Measurements from ENCODE around the gene ABCC3. TPM values are rescaled to one million over a fixed set of nuclear protein-coding genes. Genes with fewer than 3 reads are reported as not detected.

Gene ABCC3
- total and polyA plus RNA-seq, 8 donors: 30.9 to 120 (median 50.3) TPM

- no peaks in the 10 kb centered on the region for H3K36me3 ChIP-seq
- H3K27me3 ChIP-seq: peaks cover 0 to 8% of the 10 kb centered on the region in 2 donors
- H3K27ac ChIP-seq: no peak overlapping the region
- H3K9me3 ChIP-seq: no peaks in the 10 kb centered on the region
- no peak overlapping the region for H3K4me3 ChIP-seq
- ATAC-seq (no peak), DNase-seq (no peak)
- TF ChIP-seq CTCF (IDR thresholded peaks at IDR 0.05): no peak
- intact Hi-C loops (cut with DNase I): loop anchor here in 1 of 2 donors (10.0 kb wide), 1 partner anchor 48 kb away; the partner anchor contains the start of gene ABCC3
- peaks cover 10 to 21% of the 10 kb centered on the region in 2 donors for H3K4me1 ChIP-seq
Measured at GRCh38 chr17:50682441-50682840, 47.8 kb downstream of the ABCC3 start.

GRCh38 chr17:50682938-50683337, 48.3 kb downstream of the ABCC3 start:
- intact Hi-C loops (cut with DNase I): loop anchor here in 1 of 2 donors (10.0 kb wide), 1 partner anchor 48 kb away; the partner anchor contains the start of gene ABCC3

GRCh38 chr17:50683434-50684287, 49.0 kb downstream of the ABCC3 start:
- ATAC-seq: no peak
- peaks cover 0 to 15% of the 10 kb centered on the region in 2 donors for H3K27me3 ChIP-seq

More at GRCh38 chr17:50682938-50683337, 48.3 kb downstream of the ABCC3 start:
- Histone ChIP-seq H3K27ac (no peak overlapping the region), H3K4me1 (peaks cover 10 to 23% of the 10 kb centered on the region in 2 donors), H3K36me3 (no peaks in the 10 kb centered on the region), H3K4me3 (no peak overlapping the region), H3K9me3 (no peaks in the 10 kb centered on the region), H3K27me3 (peaks cover 0 to 8% of the 10 kb centered on the region in 2 donors)
- no peak for ATAC-seq
- TF ChIP-seq CTCF (IDR thresholded peaks at IDR 0.05): no peak
- DNase-seq: no peak

GRCh38 chr17:50684288-50684611, 49.6 kb downstream of the ABCC3 start:
- Histone ChIP-seq H3K4me1 (peaks cover 10 to 27% of the 10 kb centered on the region in 2 donors), H3K27me3 (peaks cover 0 to 15% of the 10 kb centered on the region in 2 donors), H3K9me3 (no peaks in the 10 kb centered on the region), H3K27ac (no peak overlapping the region), H3K4me3 (no peak overlapping the region), H3K36me3 (no peaks in the 10 kb centered on the region)
- ATAC-seq (no peak), DNase-seq (no peak)
- no peak for TF ChIP-seq CTCF (IDR thresholded peaks at IDR 0.05)
- intact Hi-C loops (cut with DNase I): loop anchor here in 1 of 2 donors (10.0 kb wide), 1 partner anchor 49 kb away; the partner anchor contains the start of gene ABCC3

More at GRCh38 chr17:50683434-50684287, 49.0 kb downstream of the ABCC3 start:
- Histone ChIP-seq H3K4me3 (no peak overlapping the region), H3K9me3 (no peaks in the 10 kb centered on the region), H3K36me3 (no peaks in the 10 kb centered on the region), H3K27ac (no peak overlapping the region), H3K4me1 (peaks cover 10 to 23% of the 10 kb centered on the region in 2 donors)
- intact Hi-C loops (cut with DNase I): loop anchor here in 1 of 2 donors (10.0 kb wide), 1 partner anchor 49 kb away; the partner anchor contains the start of gene ABCC3
- DNase-seq: no peak
- TF ChIP-seq CTCF (IDR thresholded peaks at IDR 0.05): no peak
